Epithelial cell of esophagus (primary cell): ENCODE results near the gene DNAJA3.

Experiments used
- DNase-seq: peaks from one replicate; pipeline ENCODE4 v3.0.0; 2010; ENCODE audit warnings: low read depth
- H3K4me3 ChIP-seq: 2 replicates; pipeline ENCODE4 v1.5.1; 2011; ENCODE audit warnings: mild to moderate bottlenecking, low read length, control low read depth
- CTCF ChIP-seq: IDR thresholded peaks from 2 replicates; pipeline ENCODE4 v1.5.1; 2011; ENCODE audit warnings: low read depth, mild to moderate bottlenecking, low read length, control low read depth, inconsistent platforms; ENCODE audit not compliant: insufficient read depth; ENCODE audit errors: missing control alignments

The DNAJA3 gene

DNA sequence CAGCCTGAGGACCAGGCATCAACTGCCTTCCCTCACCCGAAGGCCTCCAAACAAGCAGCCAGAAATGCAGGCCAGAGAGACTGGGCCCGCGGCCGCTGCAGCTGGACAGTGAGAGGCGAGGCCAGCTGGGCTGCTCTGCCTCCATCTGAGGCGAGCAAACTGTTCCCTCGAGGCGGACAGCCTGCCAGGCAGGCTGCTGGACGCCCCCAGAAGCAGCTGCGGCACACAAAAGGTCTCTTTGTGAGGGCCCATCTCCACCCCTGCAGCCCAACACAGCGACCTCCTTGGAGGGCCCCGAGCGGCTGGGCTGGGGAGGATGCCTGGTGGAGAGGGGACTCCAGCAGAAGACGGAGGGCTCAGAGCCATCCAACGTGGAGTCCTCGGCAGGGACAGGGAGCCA, 14.0 kb upstream of the DNAJA3 start:
- no peak for DNase-seq
- TF ChIP-seq CTCF: no peak
- H3K4me3 ChIP-seq: no peak overlapping the region

DNA sequence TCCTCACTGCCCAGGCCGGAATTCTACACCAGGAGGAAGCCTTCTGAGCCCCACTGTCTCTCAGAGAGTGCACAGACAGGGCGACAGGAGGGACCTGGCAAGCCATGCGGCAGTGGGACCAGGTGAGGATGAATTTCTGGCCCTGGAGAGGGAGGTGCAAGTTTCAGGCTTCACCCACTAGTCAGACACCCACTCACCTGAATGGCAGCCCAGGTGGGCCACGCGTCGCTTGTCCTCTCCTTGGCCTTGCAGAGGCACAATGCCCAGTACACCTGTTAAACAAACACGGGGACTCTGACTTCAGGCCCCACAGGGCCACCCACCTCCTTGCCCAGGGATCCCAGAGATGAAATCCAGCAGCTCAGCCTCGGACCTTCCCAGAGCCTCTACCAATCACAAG, 13.5 kb upstream of the DNAJA3 start:
- H3K4me3 ChIP-seq: no peak overlapping the region
- TF ChIP-seq CTCF: no peak
- DNase-seq: no peak

DNA sequence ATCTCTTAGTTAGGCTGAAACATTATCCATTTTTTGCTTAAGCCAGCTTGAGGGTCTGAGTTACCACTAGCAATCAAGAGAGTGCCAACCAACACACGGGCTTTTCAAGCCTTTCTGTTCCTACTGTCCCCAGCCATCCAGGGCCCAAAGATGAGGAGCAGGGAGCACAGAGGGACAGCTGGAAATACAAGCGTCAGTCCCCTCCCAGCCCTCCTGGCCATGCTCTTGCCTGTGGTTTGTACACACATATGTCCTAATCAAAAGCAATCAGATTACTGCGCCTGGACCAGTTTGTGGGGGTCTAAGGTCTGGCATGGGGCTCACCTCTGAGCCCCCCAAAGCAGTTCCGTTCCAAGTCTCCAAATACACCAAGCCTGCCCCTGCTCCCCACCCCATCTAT, 12.8 kb upstream of the DNAJA3 start:
- H3K4me3 ChIP-seq: no peak overlapping the region
- TF ChIP-seq CTCF: no peak
- DNase-seq: no peak

DNA sequence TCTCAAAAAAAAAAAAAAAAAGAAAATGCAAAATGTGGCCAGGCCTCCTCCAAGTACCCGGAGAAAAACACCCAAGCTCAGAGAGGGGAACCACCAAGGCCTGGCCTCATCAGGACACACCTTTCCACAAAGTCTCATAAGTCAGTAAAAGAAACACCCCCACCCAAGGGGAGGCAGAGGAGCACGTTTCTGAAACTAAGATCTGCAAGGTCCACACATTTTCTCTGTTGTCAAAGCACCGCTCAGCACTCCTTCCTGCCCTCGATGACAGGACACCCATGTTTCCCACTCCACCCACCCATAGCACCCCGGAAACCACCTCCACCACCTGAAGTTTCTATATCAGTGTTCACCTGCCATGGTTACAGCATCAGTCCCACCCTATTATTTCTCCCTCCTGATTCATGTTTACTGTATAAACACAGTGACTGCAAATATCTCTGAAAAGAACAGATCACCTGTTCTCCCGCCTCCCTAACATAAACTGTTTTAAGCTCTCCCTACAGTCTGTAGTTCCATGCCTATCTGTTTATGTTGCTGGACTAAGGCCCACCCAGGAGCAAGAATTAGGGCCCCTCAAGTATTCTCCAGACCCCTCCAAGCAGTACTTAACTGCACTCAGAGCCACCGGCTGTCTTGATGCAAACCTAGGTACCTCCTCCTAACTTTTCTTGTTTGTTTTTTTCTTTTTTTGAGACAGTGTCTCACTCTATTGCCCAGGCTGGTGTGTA, 11.3 kb upstream of the DNAJA3 start:
- DNase-seq: no peak
- no peak overlapping the region for H3K4me3 ChIP-seq

GRCh38 chr16:4415538-4416199, 10.0 kb upstream of the DNAJA3 start:
- no peak for TF ChIP-seq CTCF
- peak overlapping the region; percentile 61 for H3K4me3 ChIP-seq
- DNase-seq: peak; percentile 33

More for the DNA sequence above, 11.3 kb upstream of the DNAJA3 start:
- TF ChIP-seq CTCF: no peak

- DNase-seq: peak; percentile 93
- peak within 1 kb of the TSS; percentile 61 for H3K4me3 ChIP-seq
- no peak for TF ChIP-seq CTCF
Measured at GRCh38 chr16:4416200-4417032, 9.3 kb upstream of the DNAJA3 start, which contains the start of gene CORO7. Gene CORO7, minus strand, starts transcription at chr16:4416596. Its CDS starts 78 bp downstream, at chr16:4416518.
